GM23248 (cell line): ENCODE data around the gene KCNMA1.

Experiments used
- EZH2 ChIP-seq: fragments of 200-600 bp; sonication (generic); IDR thresholded peaks from 2 replicates; pipeline ENCODE4 v1.6.1; 2018; ENCODE audit warnings: antibody characterized with exemption, mild to moderate bottlenecking; ENCODE audit not compliant: insufficient read depth, poor library complexity, severe bottlenecking
- EZH2phosphoT487 ChIP-seq: fragments of 200-600 bp; sonication (generic); IDR thresholded peaks from 2 replicates; pipeline ENCODE4 v1.6.1; 2018; ENCODE audit warnings: antibody characterized with exemption, moderate library complexity, mild to moderate bottlenecking, low read depth; ENCODE audit not compliant: insufficient read depth

DNA sequence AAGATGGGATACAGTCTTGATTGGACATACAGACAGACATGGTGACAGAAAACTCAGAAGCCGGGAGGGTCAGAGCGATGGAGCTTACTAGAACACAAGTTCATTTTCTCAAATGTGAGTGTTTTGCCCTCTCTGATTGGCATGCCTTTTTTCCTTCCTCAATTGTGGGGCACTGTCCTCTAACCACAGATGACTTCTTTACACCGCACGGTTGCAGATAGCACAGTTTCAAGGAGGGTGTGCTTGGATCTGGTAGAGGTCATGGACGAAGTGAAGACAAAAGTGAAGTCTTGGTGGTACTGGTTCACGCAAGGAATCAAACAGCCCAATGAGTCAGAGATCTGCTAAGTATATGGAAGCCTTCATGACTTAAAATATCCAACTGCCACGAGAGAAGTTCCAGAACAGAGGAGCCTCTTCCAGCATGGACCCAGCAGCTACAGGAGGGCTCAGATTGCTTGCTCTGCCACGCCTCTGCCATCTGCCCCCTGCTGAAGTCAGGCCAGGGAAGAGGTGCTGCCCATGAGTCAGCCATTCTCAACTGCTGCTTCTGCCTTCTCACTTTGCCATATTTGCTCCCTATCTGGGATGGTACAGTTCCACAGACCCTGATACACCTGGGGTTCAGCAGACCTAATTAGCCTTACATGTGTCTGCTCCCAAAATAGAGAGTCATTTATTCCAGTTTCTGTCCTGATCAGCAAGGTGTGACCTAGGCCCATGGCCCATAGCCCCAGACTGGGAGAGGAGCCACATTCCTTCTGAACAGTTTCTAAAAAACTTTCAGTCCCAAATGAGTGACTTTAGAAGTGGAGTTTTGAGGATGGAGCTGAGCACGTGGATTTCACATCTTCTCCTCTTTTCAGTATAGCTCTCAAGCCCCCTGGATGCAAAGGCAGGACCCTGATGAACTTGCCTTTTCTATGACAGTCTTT is 413.8 kb downstream of the KCNMA1 start:
- TF ChIP-seq EZH2 (no peak), EZH2phosphoT487 (no peak)
